Lung (tissue), 12 donors: ENCODE data around the gene MED27. TPM values are rescaled to one million over a fixed set of nuclear protein-coding genes. Genes with fewer than 3 reads are reported as not detected.

Experiments
- ATAC-seq: fragments of 200-7000 bp; cut with Tn5 transposase; one replicate; pipeline ENCODE4 v1.9.1; 2020; ENCODE audit warnings: moderate number of reproducible peaks; ENCODE audit not compliant: insufficient read depth, low FRiP score
- DNase-seq, 3 donors: peaks; one replicate each; pipeline ENCODE4 v3.0.0-alpha.2; 2013 to 2017
- H3K27ac ChIP-seq, 2 donors: one replicate each; pipeline ENCODE4 v1.5.1; 2013; ENCODE audit warnings: mild to moderate bottlenecking in 2 of 2, moderate library complexity in 2 of 2, control low read depth in 1 of 2, inconsistent platforms in 1 of 2, low read depth in 1 of 2, low read length in 1 of 2
- H3K27me3 ChIP-seq, 3 donors: one replicate each; pipeline ENCODE4 v1.5.1; 2013; ENCODE audit warnings: low read length in 2 of 3; ENCODE audit not compliant: control insufficient read depth in 3 of 3, insufficient read depth in 3 of 3
- H3K36me3 ChIP-seq, 4 donors: one replicate each; pipeline ENCODE4 v1.5.1; 2013; ENCODE audit warnings: low read length in 4 of 4, mild to moderate bottlenecking in 1 of 4, moderate library complexity in 1 of 4; ENCODE audit not compliant: control insufficient read depth in 4 of 4, insufficient read depth in 4 of 4
- H3K4me1 ChIP-seq, 5 donors: one replicate each; pipeline ENCODE4 v1.5.1; 2013; ENCODE audit warnings: low read length in 5 of 5, mild to moderate bottlenecking in 2 of 5, moderate library complexity in 1 of 5; ENCODE audit not compliant: control insufficient read depth in 5 of 5, insufficient read depth in 5 of 5
- H3K4me3 ChIP-seq: one replicate; pipeline ENCODE4 v1.5.1; 2013; ENCODE audit warnings: mild to moderate bottlenecking, control low read depth, moderate library complexity
- H3K9ac ChIP-seq, 2 donors: one replicate each; pipeline ENCODE4 v1.5.1; 2013; ENCODE audit warnings: low read length in 2 of 2, control low read depth in 1 of 2; ENCODE audit not compliant: insufficient read depth in 1 of 2
- H3K9me3 ChIP-seq, 4 donors: one replicate each; pipeline ENCODE4 v1.5.1; 2013; ENCODE audit warnings: low read length in 3 of 4, mild to moderate bottlenecking in 1 of 4, moderate library complexity in 1 of 4; ENCODE audit not compliant: control insufficient read depth in 4 of 4, insufficient read depth in 3 of 4
- CTCF ChIP-seq: IDR thresholded peaks from 2 replicates; pipeline ENCODE4 v1.5.1; 2012; ENCODE audit warnings: mild to moderate bottlenecking; ENCODE audit errors: control extremely low read depth, extremely low read depth
- WGBS, 2 donors: extraction: QIAGEN DNeasy Blood & Tissue Kit; methylation state at CpG; one replicate each; pipeline ENCODE4 v1.1.7; 2013; 5-methylcytosine and 5-hydroxymethylcytosine counted together
- polyA plus RNA-seq, 2 donors: library from polyadenylated mRNA; stranded (reverse); fragments of 200-250 nt; gene quantifications; one replicate each; pipeline ENCODE4 v1.2.1, GENCODE V29; 2013
- total RNA-seq, 2 donors: library from RNA; depleted of rRNA in 1 of 2; stranded (reverse); fragments of >200 nt in 1 of 2; gene quantifications; one replicate each; pipeline ENCODE4 v1.2.1, GENCODE V29; 2014 to 2021
- donor health status: control.
- donor health status: control.
- donor health status: Bipolar disorder and iron deficiency.
- donor health status: healthy.
- donor health status: DM: yes; HTN: yes; CAD: no.

Gene MED27
- total and polyA plus RNA-seq, 4 donors: 9.8 to 22.3 (median 16.7) TPM

- 90 to 94% methylated on average over 12 of the region's 12 CpGs for WGBS, 2 donors
- DNase-seq: no peak
- H3K27me3 ChIP-seq: no peaks in the 10 kb centered on the region
- H3K36me3 ChIP-seq: peaks cover 0 to 8% (median 0%) of the 10 kb centered on the region in 4 donors
- no peak overlapping the region for H3K9ac ChIP-seq
- TF ChIP-seq CTCF: no peak
- no peak overlapping the region for H3K4me3 ChIP-seq
- H3K9me3 ChIP-seq: no peaks in the 10 kb centered on the region
- peaks cover 0 to 7% (median 0%) of the 10 kb centered on the region in 5 donors for H3K4me1 ChIP-seq
- ATAC-seq: no peak
- H3K27ac ChIP-seq: no peak overlapping the region
These were observed 205.2 kb downstream of the MED27 start for GRCh38 chr9:131874447-131874846.

- no peaks in the 10 kb centered on the region for H3K9me3 ChIP-seq
- no peaks in the 10 kb centered on the region for H3K27me3 ChIP-seq
- ATAC-seq (no peak), DNase-seq (no peak)
- no peak overlapping the region for H3K4me3 ChIP-seq
- no peak overlapping the region for H3K9ac ChIP-seq
- H3K36me3 ChIP-seq: peaks cover 0 to 6% (median 0%) of the 10 kb centered on the region in 4 donors
- peaks cover 0 to 12% (median 0%) of the 10 kb centered on the region in 5 donors for H3K4me1 ChIP-seq
- TF ChIP-seq CTCF: no peak
- no peak overlapping the region for H3K27ac ChIP-seq
- WGBS, 2 donors: 92 to 96% methylated on average over 13 of the region's 13 CpGs
These were observed 205.7 kb downstream of the MED27 start for GRCh38 chr9:131873891-131874440.

- no peak for DNase-seq
- no peak for TF ChIP-seq CTCF
These were observed 206.3 kb downstream of the MED27 start for GRCh38 chr9:131873335-131873734.

GRCh38 chr9:131872702-131873101 lies 207.0 kb downstream of the MED27 start:
- 96 to 98% methylated on average over 4 of the region's 4 CpGs for WGBS, 2 donors
- TF ChIP-seq CTCF: no peak
- H3K36me3 ChIP-seq: peaks cover 0 to 5% (median 0%) of the 10 kb centered on the region in 4 donors
- DNase-seq (no peak), ATAC-seq (no peak)
- no peak overlapping the region for H3K27ac ChIP-seq
- no peaks in the 10 kb centered on the region for H3K9me3 ChIP-seq
- no peaks in the 10 kb centered on the region for H3K27me3 ChIP-seq
- no peak overlapping the region for H3K4me3 ChIP-seq
- H3K9ac ChIP-seq: no peak overlapping the region
- H3K4me1 ChIP-seq: peaks cover 0 to 22% (median 0%) of the 10 kb centered on the region in 5 donors

More at GRCh38 chr9:131873335-131873734, 206.3 kb downstream of the MED27 start:
- Histone ChIP-seq H3K27me3 (no peaks in the 10 kb centered on the region), H3K4me1 (peaks cover 0 to 18% (median 0%) of the 10 kb centered on the region in 5 donors), H3K4me3 (no peak overlapping the region), H3K36me3 (peaks cover 0 to 5% (median 0%) of the 10 kb centered on the region in 4 donors), H3K9me3 (no peaks in the 10 kb centered on the region), H3K27ac (no peak overlapping the region), H3K9ac (no peak overlapping the region)
- no peak for ATAC-seq
- WGBS, 2 donors: 97% methylated on average over 9 of the region's 9 CpGs
